ENCODE results near the gene ENOX1. TPM values are rescaled to one million over a fixed set of nuclear protein-coding genes. Genes with fewer than 3 reads are reported as not detected.

Gene ENOX1
- total RNA-seq, 4 donors from 2014 or later = 2.2 to 8.9 (median 6.2) TPM

DNA sequence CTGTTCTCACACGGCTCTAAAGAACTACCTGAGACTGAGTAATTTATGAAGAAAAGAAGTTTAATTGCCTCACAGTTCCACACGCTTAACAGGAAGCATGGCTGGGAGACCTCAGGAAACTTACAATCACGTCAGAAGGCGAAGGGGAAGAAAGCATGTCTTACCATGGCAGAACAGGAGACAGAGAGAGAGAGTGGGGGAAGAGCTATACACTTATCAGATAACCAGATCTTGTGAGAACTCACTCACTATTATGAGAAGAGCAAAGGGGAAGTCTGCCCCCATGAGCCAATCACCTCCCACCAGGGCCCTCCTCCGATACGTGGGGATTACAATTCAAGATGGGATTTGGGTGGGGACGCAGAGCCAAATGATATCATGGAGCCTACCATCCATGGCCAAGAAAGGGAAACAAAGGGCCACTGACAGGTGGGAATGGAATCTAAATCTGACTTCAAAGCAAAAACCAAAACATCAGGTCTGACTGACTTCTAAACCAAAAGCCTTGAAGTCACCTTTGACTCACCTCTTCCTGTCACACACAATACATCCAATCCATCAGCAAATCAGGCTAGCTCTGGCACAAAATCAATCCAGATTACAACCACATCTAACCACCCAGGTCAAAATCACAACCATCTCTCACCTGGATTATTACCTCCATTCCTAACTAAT lies 189.7 kb downstream of the ENOX1 start:
- TF ChIP-seq, protein P1, sequence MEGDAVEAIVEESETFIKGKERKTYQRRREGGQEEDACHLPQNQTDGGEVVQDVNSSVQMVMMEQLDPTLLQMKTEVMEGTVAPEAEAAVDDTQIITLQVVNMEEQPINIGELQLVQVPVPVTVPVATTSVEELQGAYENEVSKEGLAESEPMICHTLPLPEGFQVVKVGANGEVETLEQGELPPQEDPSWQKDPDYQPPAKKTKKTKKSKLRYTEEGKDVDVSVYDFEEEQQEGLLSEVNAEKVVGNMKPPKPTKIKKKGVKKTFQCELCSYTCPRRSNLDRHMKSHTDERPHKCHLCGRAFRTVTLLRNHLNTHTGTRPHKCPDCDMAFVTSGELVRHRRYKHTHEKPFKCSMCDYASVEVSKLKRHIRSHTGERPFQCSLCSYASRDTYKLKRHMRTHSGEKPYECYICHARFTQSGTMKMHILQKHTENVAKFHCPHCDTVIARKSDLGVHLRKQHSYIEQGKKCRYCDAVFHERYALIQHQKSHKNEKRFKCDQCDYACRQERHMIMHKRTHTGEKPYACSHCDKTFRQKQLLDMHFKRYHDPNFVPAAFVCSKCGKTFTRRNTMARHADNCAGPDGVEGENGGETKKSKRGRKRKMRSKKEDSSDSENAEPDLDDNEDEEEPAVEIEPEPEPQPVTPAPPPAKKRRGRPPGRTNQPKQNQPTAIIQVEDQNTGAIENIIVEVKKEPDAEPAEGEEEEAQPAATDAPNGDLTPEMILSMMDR (IDR thresholded peaks at IDR 0.05) = no peak
- DNase-seq (ENCODE audit: low spot score) (no peak), ATAC-seq (ENCODE audit: low FRiP score) (no peak)

DNA sequence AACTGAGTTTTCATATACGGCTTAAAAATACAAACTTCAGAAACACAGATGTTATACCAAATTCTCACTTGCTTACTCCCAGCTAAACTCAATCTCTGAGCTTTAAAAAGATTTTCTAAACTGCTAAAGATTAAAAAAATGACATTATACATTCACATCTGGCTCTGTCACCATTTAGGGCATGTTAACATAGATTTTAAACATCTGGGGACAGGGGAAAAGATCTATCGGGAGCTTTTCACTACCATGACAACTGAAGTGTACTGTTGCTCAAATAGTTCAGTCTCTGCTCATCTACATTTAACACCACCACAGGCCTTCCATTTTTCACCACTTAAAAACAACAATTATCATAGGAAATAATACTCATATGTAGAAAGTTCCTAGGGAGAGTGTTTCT lies 190.8 kb downstream of the ENOX1 start:
- ATAC-seq (ENCODE audit: low FRiP score) (no peak), DNase-seq (ENCODE audit: low spot score) (no peak)
- TF ChIP-seq, protein P1 (IDR thresholded peaks at IDR 0.05) = no peak

DNA sequence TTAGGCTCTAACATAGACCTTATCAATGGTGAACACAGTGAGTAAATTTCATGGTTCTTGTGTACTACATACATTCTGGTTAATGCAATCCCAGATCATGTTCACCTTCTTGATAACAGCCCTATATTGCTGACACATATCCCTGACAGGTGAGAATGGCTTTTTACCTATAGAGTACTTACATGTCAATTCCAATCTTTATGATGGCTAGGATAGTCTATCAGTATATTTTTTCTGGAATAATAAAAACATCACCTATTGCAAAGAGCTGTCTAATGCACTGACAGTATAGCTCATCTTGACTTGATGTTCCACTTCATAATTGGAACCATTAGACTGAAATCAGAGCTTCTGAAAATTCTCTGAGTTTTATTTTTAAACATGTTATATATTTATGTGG lies 199.4 kb downstream of the ENOX1 start:
- ATAC-seq (ENCODE audit: low FRiP score) (no peak), DNase-seq (ENCODE audit: low spot score) (no peak)
- TF ChIP-seq, protein P1 (IDR thresholded peaks at IDR 0.05) = no peak

DNA sequence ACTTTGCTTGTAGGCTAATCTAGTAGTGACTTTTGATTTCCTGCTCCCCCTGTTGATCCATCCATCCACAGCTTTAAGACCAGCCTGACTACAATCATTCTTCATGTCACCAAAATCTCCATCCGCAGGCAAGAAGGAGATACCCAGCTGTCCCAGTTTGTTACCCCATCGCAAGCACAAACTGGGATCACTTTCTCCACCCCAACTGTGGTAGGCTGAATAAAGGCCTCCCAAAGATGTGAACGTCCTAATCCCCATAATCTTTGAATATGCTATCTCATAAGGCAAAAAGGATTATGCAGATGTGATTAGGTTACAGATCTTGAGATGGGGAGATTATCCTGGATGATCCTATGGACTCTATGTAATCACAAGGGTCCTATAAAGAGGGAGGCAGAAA lies 202.0 kb downstream of the ENOX1 start:
- no peak for DNase-seq (ENCODE audit: low spot score)
- TF ChIP-seq, protein P1 (IDR thresholded peaks at IDR 0.05) = no peak

DNA sequence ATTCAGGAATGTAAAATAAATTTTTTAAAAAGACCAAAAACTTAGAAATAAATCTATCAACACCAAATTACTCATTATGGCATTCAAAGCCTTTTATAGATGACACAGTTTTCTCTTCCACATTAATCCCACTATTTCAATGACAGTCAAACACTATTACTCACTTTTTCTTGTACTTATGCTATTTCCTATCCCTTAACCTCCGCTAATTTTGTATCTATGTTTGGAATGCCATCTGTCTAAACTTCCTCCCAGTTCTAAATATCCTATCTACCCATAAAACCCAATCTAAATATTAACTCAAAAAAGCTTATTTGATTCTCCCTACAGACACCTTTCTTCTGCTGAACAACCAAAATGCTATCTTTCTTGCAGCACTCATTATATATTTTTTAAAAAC lies 203.5 kb downstream of the ENOX1 start:
- ATAC-seq (ENCODE audit: low FRiP score) (no peak), DNase-seq (ENCODE audit: low spot score) (no peak)
- TF ChIP-seq, protein P1 (IDR thresholded peaks at IDR 0.05) = no peak

More for the DNA sequence above, 202.0 kb downstream of the ENOX1 start:
- ATAC-seq (ENCODE audit: low FRiP score) = no peak

DNA sequence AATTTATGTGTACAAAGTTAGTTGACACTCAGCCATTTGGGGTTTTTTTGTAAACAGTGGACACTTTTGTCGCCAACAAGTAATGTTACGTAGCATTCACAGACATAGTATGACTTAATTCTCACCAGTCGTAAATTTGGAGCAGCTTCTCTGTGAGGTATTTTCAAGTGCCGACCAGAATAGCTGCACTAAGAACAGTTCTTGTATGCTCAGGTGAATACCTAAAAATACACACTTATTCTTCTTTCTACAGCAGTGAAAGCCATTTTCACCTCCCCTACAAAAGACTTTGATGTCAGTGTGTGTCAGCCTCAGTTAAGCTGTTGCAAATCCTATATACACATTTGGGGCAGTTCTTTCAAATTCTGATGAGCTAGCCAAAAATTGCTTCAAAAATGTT lies 206.5 kb downstream of the ENOX1 start:
- TF ChIP-seq, protein P1 (IDR thresholded peaks at IDR 0.05) = no peak
- DNase-seq (ENCODE audit: low spot score) (no peak), ATAC-seq (ENCODE audit: low FRiP score) (no peak)

DNA sequence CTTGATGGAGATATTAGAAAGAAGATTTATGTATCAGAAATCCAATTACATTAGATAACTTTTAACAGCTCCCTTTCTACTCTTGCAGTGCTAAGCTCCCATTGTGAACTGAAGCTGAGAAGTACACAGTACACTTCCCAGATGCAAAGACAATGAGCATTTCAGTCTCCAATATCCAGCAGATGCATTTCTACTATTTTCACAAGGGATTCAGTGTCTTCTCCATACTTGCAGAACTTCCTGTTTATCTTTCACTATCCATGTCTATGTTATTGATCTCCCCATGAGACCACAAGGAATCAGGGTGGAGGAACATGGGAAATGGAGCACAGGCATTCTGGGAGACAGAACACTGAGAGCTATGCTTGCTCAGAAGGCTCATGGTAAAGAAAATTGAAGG lies 207.5 kb downstream of the ENOX1 start:
- ATAC-seq (ENCODE audit: low FRiP score) = no peak
- no peak for DNase-seq (ENCODE audit: low spot score)
- TF ChIP-seq, protein P1 (IDR thresholded peaks at IDR 0.05) = no peak

All from omental fat pad (tissue), 4 donors.